GM13977 (cell line): Measurements from ENCODE around the gene RAB11FIP3.

Source experiments
- DNase-seq: peaks from one replicate; pipeline ENCODE4 v3.0.0; 2012; ENCODE audit warnings: low spot score
- in situ Hi-C: fragments of 300-500 bp; cut with MboI; formaldehyde crosslinking; loops from one replicate; pipeline ENCODE4 v1.12.0; 2022; ENCODE audit warnings: low sequenced_read_pairs, low pct_unique_long_range_greater_than_20kb, mixed read lengths, inconsistent platforms; ENCODE audit not compliant: unreplicated experiment
- TF ChIP-seq, protein P1 (sequence below): IDR thresholded peaks from 2 replicates; pipeline ENCODE4 v1.5.1; 2012; ENCODE audit warnings: mild to moderate bottlenecking, control low read depth; ENCODE audit not compliant: insufficient read depth; ENCODE audit errors: extremely low read depth, missing control alignments

RAB11FIP3 gene

DNA sequence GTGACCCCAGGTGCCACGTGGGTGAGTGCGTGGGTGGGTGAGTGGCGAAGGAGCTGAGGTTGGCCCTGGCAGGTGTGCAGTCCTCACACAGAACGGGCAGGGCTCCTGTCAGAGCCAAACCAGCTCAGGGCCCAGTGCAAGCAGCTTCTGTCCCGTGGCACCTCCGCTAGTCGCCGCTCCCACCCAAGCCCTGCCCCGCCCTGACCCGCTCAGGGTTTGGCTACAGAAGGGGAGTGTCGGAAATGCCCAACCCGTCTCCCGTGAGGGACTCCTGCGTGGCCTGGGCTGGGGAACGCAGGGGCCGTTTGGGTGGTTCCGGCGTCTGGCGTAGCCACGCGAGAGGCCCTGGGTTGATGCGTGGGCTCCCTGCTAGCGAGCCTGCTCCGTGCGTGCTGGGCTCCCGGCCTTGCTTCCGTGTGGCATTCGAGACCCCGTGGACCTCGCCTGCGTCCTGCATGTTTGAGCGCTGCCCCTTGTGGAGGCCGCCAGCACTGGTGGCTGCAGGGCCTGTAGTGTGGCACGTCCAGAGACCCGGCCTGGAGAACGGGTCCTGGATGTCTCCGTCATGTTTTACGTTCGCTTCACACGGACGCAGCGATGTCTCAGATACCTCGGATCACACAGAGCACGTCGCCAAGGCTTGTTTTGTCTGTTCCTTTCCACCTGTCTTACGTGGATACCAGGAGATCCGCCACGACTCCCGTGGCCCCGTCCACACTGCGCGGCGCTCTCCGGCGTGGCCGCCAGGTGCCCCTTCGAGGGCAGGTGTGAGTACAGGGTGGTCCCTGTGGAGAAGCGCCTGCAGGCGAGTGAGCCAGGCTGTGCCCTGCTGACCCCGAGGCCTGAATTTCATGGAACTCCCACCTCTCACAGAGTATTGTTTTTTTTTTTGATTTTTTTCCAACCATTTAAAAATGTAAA lies 112.2 kb downstream of the RAB11FIP3 start:
- TF ChIP-seq, protein P1, sequence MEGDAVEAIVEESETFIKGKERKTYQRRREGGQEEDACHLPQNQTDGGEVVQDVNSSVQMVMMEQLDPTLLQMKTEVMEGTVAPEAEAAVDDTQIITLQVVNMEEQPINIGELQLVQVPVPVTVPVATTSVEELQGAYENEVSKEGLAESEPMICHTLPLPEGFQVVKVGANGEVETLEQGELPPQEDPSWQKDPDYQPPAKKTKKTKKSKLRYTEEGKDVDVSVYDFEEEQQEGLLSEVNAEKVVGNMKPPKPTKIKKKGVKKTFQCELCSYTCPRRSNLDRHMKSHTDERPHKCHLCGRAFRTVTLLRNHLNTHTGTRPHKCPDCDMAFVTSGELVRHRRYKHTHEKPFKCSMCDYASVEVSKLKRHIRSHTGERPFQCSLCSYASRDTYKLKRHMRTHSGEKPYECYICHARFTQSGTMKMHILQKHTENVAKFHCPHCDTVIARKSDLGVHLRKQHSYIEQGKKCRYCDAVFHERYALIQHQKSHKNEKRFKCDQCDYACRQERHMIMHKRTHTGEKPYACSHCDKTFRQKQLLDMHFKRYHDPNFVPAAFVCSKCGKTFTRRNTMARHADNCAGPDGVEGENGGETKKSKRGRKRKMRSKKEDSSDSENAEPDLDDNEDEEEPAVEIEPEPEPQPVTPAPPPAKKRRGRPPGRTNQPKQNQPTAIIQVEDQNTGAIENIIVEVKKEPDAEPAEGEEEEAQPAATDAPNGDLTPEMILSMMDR, result no peak
- no peak for DNase-seq
- in situ Hi-C loops, result no loop called here

DNA sequence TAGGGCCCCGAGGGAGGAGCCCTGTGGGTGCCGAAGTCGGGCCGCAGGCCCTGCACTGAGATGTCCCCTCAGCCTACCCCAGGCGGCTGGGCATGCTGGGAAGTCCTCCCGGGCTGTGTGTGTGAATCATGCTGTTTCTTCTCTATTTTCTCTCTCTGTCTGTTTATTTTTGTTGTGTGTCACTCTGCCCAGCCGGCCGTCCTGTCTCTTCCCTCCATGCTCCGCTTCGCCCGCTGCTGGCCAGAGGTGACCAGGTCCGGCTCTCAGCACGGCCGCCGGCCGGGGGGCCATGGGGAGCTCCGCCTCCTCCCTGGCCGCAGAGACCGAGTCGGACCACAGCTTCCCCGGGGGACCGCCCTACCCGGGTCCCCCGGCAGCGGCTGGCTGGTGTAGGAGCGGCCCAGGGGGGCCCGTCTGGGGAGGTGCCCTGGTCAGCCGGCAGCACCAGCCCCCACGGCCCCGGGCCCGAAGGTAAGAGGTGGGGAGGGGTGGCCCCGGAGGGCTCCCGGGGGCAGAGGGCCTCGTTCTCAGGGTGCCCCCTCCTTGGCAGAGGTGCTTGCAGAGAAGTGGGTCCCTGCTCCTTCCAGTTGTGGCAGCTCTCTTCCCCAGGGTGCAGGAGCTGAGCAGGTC lies 114.6 kb downstream of the RAB11FIP3 start:
- TF ChIP-seq, protein P1, result no peak
- in situ Hi-C loops, result no loop called here
- DNase-seq, result no peak

DNA sequence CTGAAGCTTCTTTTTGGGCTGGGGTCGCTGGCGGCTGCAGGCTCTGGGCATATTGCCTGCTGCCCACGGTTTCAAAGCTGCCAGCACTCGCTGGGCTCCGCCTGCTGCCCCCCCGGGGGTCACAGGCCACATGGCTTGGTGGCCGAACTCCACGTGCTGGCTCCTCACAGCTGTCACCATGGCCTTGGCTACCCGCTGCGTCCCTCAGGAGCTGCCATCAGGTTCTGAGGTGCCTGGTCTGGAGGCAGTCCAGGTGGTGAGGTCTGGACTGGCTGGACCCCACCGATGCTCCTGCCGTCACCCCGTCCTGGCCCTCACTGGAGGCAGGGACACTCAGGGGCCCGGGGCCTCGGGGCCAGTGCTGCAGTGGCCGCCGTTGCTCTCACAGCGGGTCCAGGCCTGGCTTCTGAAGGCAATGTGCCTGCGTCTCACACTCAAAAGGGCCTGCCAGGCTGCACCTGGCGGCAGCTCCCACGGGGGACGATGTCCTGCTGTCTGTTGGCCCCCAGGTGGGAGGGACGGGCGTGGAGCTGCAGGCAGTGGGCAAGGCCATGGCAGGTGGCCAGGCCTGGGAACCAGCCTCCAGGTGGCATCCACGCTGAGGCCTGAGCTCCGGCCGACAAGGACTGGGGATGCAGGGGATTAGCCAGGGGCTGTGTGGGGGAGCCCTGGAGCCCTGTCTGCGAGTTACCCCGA lies 115.3 kb downstream of the RAB11FIP3 start:
- TF ChIP-seq, protein P1, result no peak
- in situ Hi-C loops, result no loop called here
- DNase-seq, result no peak

DNA sequence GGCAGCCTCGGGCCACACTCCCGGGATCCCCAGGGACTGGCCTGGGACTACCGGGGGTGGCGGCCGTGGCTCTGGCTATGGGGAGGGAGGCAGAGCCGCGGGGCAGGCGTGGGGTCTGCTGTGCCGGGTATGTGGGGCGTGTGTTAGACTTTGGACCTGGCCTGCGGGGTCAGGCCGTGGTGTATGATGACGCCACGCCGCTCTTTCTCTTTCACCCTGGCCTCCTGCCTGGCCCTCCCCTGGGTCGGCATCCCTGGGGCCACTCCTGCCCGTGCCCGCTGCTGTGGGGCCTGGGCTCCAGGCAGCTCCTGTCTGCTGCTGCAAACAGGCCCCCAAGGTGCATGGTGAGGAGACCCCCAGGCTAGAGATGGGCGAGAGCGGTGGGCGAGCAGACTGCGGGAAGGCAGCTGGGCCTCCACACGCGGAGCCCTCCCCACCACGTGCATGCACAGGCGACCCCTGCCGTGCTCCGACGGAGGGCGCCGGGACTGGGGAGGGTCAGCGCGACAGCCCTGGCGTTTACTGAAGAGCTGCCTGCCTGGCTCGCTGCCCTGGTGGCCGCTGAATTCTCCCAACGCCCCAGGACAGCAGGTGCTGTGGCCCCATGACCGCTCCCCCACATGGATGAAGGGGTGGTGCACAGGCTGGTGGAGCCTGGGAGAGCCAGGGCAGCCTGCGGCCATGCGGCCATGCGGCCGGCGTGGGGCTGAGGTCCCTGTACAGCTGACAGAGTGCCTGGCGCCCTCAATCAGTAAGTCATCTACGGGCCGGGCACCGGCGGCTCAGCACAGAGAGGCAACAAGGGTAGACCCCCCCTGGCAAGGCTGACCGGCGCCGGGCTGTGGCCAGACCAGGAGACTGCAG lies 118.1 kb downstream of the RAB11FIP3 start:
- TF ChIP-seq, protein P1, result no peak
- in situ Hi-C loops, result no loop called here
- no peak for DNase-seq

DNA sequence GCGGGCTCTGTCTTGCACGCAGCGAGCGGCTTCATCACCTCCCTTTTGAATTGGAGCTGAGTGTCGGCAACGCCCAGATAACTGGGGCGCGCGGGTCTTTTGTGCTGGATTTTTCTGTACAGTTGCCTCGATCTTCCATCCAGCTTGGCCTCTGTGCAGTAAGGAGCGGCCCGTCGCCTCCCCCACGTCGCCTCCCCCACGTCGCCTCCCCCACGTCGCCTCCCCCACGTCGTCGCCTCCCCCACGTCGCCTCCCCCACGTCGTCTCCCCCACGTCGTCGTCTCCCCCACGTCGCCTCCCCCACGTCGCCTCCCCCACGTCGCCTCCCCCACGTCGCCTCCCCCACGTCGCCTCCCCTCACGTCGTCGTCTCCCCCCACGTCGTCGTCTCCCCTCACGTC lies 119.1 kb downstream of the RAB11FIP3 start:
- DNase-seq, result no peak
- TF ChIP-seq, protein P1, result no peak
- in situ Hi-C loops, result no loop called here
